HG03442 (cell line): ENCODE results near the gene PHF13.

Source experiments
- ATAC-seq: cut with Tn5 transposase; IDR thresholded peaks from one replicate; pipeline ENCODE4 v1.9.1; 2021; ENCODE audit warnings: mild to moderate bottlenecking, moderate library complexity; ENCODE audit not compliant: unreplicated experiment

Gene PHF13

GRCh38 chr1:6613361-6614018, at the start of gene PHF13:
PHF13 (plus strand) TSS chr1:6613731; CDS start chr1:6614067, 336 bp downstream.
- ATAC-seq, result peak; percentile 88

- no peak for ATAC-seq
Observed at GRCh38 chr1:6569033-6569432, 44.5 kb upstream of the PHF13 start.

GRCh38 chr1:6570100-6570499, 43.4 kb upstream of the PHF13 start:
- ATAC-seq, result no peak

DNA sequence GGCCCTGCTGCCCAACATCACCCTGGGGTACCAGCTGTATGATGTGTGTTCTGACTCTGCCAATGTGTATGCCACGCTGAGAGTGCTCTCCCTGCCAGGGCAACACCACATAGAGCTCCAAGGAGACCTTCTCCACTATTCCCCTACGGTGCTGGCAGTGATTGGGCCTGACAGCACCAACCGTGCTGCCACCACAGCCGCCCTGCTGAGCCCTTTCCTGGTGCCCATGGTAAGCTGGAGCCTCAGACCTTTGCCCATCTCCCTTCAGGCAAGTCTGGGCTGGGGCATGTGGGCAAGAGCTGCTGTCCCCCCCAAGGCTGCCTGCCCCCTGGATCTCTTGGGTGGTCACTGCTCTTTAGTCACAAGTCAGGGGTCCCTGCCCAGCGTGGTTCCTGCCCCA, 42.5 kb upstream of the PHF13 start:
- no peak for ATAC-seq

DNA sequence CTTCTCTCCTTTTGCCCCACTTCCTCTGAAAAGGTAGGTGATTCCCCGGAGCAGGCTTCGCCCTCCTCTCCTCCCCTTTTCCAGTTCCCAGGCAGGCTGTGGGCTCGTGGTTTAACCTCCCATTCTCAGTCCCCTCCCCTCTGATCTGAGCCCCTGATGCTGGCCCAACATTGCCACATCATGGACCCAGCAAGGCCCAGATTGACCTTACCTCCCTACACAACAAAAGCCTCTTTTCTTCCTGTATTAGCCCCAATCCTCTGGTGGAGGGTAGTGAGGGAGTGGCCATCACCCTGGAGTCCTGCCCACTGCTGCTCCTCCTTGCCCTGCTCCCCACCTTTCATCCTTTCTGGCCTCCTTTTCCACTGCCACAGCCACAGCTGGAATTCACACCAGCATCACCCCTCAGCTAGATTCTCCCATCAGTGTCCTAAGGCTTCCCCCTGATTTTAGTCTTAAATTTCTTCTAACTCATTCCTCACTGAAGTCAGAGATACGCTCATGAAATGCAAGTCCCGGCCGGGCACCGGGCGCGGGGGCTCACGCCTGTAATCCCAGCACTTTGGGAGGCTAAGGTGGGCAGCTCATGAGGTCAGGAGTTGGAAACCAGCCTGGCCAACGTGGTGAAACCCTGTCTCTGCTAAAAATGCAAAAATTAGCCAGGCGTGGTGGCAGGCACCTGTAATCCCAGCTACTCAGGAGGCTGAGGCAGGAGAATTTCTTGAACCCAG, 40.7 kb upstream of the PHF13 start:
- ATAC-seq, result no peak

DNA sequence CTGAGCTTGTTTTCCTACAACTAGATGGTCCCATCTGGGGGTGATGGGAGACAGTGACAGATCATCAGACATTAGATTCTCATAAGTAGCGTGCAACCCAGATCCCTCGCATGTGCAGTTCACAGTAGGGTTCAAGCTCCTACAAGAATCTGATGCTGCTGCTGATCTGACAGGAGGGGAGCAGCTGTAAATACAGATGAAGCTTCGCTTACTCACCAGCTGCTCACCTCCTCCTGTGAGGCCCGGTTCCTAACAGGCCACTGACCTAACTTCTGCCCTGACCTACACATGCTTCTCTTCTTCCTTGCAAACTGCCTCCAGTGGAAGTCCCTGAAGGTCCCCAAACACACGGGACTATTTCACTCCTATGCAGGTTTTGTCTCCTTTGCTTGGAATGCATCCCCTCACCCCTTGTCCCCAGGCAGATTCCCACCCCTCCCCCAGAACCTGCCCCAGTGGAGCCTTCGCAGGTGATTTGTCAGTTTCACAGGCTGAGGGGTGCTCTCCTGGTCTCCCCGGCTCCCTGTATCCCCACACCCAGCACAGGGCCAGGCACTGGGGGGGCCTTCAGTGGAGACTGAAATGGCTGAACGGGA, 39.4 kb upstream of the PHF13 start:
- no peak for ATAC-seq

- no peak for ATAC-seq
Observed at GRCh38 chr1:6574818-6575217, 38.7 kb upstream of the PHF13 start.

- no peak for ATAC-seq
Observed at GRCh38 chr1:6577831-6578525, 35.6 kb upstream of the PHF13 start.

DNA sequence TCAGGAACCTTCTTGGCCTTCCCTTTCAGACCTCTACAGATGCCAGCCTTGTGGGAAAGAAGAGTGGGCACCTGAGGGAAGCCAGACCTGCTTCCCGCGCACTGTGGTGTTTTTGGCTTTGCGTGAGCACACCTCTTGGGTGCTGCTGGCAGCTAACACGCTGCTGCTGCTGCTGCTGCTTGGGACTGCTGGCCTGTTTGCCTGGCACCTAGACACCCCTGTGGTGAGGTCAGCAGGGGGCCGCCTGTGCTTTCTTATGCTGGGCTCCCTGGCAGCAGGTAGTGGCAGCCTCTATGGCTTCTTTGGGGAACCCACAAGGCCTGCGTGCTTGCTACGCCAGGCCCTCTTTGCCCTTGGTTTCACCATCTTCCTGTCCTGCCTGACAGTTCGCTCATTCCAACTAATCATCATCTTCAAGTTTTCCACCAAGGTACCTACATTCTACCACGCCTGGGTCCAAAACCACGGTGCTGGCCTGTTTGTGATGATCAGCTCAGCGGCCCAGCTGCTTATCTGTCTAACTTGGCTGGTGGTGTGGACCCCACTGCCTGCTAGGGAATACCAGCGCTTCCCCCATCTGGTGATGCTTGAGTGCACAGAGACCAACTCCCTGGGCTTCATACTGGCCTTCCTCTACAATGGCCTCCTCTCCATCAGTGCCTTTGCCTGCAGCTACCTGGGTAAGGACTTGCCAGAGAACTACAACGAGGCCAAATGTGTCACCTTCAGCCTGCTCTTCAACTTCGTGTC, 34.7 kb upstream of the PHF13 start:
- no peak for ATAC-seq

- peak; percentile 97 for ATAC-seq
Observed at GRCh38 chr1:6579374-6580118, 34.0 kb upstream of the PHF13 start, which contains the start of gene ZBTB48. ZBTB48 (plus strand) TSS chr1:6579994; CDS start chr1:6580610, 616 bp downstream.

DNA sequence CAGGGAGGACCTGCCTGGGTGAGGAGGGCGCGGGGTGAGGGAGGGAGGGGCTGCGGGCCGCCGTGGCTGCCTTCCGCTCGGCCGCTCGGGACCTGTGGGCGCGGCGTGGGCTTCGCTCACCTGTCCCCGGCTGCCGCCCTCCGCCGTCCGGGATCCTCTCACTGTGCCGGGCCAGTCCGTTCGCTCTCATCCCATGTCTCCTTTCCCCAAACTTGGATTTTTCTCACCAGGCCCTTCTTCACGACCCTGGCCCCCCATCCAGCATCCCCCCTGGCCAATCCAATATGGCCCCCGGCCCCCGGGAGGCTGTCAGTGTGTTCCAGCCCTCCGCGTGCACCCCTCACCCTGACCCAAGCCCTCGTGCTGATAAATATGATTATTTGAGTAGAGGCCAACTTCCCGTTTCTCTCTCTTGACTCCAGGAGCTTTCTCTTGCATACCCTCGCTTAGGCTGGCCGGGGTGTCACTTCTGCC, 33.4 kb upstream of the PHF13 start:
- no peak for ATAC-seq

DNA sequence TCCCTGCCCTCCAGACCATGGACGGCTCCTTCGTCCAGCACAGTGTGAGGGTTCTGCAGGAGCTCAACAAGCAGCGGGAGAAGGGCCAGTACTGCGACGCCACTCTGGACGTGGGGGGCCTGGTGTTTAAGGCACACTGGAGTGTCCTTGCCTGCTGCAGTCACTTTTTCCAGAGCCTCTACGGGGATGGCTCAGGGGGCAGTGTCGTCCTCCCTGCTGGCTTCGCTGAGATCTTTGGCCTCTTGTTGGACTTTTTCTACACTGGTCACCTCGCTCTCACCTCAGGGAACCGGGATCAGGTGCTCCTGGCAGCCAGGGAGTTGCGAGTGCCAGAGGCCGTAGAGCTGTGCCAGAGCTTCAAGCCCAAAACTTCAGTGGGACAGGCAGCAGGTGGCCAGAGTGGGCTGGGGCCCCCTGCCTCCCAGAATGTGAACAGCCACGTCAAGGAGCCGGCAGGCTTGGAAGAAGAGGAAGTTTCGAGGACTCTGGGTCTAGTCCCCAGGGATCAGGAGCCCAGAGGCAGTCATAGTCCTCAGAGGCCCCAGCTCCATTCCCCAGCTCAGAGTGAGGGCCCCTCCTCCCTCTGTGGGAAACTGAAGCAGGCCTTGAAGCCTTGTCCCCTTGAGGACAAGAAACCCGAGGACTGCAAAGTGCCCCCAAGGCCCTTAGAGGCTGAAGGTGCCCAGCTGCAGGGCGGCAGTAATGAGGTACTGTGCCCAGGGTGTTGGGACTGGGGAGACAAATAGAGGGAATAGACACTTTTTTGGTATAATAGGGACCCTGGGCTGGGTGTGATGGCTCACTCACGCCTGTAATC, 32.7 kb upstream of the PHF13 start:
- ATAC-seq, result no peak

DNA sequence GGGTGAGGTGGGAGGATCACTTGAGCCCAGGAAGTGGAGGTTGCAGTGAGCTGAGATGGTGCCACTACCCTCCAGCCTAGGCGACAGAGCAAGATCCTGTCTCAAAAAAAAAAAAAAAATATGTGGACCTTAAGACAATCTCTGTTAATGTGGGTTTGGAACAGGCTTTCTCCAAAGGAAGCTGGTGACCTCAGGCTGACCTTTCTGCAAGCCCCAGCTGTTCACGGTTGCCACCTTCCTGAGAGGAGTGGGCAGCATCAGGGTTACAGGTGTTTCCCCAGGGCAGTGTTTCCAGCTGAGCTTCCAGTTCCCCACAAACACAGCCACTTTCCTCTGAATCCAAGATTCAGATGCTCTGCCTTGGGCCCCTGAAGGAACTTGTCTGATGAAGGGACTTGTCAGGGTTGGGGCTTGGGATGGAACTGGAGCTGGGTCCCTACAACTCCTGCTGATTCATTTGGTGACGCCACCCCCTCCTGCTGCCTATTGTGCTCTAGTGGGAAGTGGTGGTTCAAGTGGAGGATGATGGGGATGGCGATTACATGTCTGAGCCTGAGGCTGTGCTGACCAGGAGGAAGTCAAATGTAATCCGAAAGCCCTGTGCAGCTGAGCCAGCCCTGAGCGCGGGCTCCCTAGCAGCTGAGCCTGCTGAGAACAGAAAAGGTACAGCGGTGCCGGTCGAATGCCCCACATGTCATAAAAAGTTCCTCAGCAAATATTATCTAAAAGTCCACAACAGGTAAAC, 31.8 kb upstream of the PHF13 start:
- ATAC-seq, result no peak

DNA sequence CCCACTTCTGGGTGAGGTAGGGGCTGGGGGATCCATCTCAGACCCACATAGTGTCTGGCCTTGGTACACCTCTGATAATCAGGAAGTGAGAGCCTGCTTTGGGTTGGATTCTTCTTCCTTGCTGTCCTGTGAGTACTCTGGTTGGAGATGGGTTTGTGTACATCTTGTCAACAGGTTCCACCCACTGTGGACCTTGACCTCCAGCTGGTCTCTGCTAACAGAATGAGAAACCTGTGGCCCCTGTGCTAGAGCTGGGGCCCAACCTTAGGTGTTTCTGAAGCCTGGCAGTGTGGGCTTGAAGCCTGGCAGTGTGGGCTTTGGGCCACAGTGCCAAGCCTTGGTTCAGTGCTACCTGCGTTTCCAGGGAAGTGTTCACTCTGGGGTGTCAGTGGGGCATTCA, 31.2 kb upstream of the PHF13 start:
- ATAC-seq, result no peak

DNA sequence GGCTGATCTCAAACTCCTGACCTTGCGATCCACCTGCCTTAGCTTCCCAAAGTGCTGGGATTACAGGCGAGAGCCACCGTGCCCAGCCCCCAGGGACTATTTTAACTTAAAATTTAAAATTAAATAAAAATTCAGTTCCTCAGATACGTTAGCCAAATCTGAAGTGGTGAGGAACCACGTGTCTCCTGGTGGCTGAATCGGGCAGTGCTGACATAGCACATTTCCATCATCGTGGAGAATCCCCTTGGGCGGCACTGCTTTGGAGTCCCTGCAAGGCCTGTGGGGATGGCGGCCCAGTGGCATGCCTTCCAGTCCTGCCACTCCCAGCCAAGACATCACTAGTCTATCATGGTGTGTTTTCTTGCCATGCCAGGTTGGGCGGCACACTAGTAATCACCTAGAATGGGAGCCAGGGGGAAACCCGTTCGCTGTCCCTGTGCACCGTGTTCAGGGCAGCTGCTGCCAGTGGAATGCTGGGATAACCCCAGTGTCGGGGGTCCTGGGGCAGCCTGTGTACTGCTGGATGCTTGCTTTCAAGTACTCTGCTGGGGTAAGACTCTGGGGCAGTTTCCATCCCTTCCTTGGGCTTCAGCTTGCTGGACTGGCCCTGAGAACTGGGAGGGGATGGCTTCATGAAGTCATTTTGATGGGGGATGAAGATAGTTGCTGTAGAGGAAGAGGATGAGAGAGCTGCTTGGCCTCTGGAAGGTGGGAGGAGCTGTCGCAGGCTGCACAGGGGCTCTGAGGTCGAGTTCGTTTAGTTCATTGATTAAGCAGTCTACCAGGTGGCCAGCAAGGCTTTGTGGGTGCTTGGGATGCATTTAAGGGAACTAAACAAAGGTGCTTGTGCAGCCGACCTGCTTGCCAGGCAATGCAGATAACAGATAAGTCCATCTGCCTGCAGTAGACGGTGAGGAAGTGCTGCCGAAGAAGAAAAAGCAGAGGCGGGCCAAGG, 29.1 kb upstream of the PHF13 start:
- no peak for ATAC-seq

DNA sequence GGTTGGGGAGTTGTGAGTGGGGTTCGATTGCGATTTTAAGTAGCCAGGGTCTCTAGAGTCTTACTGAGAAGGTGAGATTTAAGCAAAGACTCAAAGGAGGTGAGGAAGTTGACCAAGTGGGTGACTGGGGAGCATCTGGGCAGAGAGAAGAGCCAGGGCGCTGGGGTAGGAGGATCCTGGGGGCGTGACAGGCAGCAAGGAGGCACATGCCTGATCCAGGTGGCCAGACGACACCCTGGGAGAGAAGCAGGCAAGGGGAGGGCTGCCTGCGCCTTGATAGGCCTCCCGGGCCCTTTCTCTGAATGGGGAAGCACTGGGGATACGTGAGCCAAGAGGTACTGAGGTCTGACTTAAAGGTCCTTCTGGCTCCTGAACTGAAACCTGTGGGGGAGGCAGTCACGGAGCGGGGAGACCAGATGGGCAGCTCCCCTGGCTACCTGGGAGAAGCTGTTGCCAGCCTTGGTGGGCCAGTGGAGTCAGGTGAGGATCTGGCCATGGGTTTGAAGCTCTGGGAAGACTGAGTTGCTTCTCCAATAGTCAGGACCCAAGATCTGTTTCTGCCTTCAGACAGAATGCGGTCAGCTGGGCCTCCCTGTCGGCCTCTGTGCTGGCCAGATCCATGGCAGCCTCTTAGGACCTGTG, 28.3 kb upstream of the PHF13 start:
- no peak for ATAC-seq

DNA sequence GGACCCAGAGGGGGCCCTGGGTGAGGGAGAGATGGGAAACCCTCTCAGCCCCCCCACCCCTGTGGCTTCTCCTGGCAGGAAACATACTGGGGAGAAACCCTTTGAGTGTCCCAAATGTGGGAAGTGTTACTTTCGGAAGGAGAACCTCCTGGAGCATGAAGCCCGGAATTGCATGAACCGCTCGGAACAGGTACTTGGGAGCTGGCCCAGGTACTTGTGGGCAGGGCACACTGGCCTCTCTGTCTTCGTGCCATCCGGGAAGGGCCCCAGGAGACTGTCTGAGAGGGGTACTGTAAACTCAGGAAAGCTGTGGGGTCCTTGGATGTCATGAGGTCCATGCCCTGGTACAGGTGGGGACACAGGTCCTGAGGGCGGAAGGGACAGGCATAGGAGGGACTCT, 27.7 kb upstream of the PHF13 start:
- ATAC-seq, result no peak
